HEK293 (cell line): ENCODE data around the gene LUZP2.

Experiments used
- CTCF ChIA-PET: fragments of 350-600 bp; formaldehyde crosslinking; extraction: SDS; loops from one replicate; lab custom pipeline; 2021; ENCODE audit warnings: antibody characterized with exemption; lab: Yijun Ruan, JAX
- POLR2A ChIA-PET: fragments of 300-600 bp; formaldehyde crosslinking; extraction: SDS; loops from one replicate; lab custom pipeline; 2020; ENCODE audit warnings: antibody characterized with exemption, inconsistent platforms; lab: Yijun Ruan, JAX
- H3K27ac ChIP-seq: fragments of 200-500 bp; sonication (Bioruptor generic); 2 replicates; pipeline ENCODE4 v1.5.1; 2014; ENCODE audit warnings: low read depth, low read length, control low read depth, inconsistent platforms; ENCODE audit errors: extremely low read depth
- H3K36me3 ChIP-seq, 2 experiments: fragments of 200-500 bp in 1 of 2; sonication (Bioruptor generic) in 1 of 2; 1 replicate in 1 of 2; 2 replicates in 1 of 2; pipeline ENCODE4 v1.5.1; 2014 to 2017; ENCODE audit warnings: inconsistent platforms in 2 of 2, low read length in 2 of 2; ENCODE audit not compliant: control insufficient read depth in 2 of 2, insufficient read depth in 1 of 2
- H3K4me1 ChIP-seq: fragments of 200-500 bp; sonication (Bioruptor generic); 2 replicates; pipeline ENCODE4 v1.5.1; 2014; ENCODE audit warnings: mild to moderate bottlenecking, low read length, inconsistent platforms; ENCODE audit not compliant: control insufficient read depth, insufficient read depth
- H3K4me3 ChIP-seq: 2 replicates; pipeline ENCODE4 v1.5.1; 2011; ENCODE audit warnings: low read depth, mild to moderate bottlenecking, control low read depth, low read length, moderate library complexity
- H3K9me3 ChIP-seq: fragments of 200-500 bp; sonication (Bioruptor generic); 2 replicates; pipeline ENCODE4 v1.5.1; 2014; ENCODE audit warnings: low read depth, low read length, inconsistent platforms; ENCODE audit not compliant: control insufficient read depth, insufficient read depth
- CTCF ChIP-seq: fragments of 450-650 bp; formaldehyde crosslinking; IDR thresholded peaks from 2 replicates; pipeline ENCODE4 v1.5.1; 2016; ENCODE audit warnings: missing biosample characterization, missing genetic modification characterization
- FEZF1 ChIP-seq: fragments of 450-650 bp; formaldehyde crosslinking; IDR thresholded peaks from 2 replicates; pipeline ENCODE4 v1.5.1; 2016; ENCODE audit warnings: missing biosample characterization, missing genetic modification characterization
- GLIS2 ChIP-seq: fragments of 450-650 bp; formaldehyde crosslinking; IDR thresholded peaks from 2 replicates; pipeline ENCODE4 v1.5.1; 2016; ENCODE audit warnings: missing biosample characterization, missing genetic modification characterization
- HOXD13 ChIP-seq: sonication (generic); formaldehyde crosslinking; IDR thresholded peaks from 2 replicates; pipeline ENCODE4 v1.8.0; 2022; ENCODE audit warnings: missing genetic modification reagents, borderline replicate concordance
- YY2 ChIP-seq: fragments of 450-650 bp; formaldehyde crosslinking; IDR thresholded peaks from 2 replicates; pipeline ENCODE4 v1.5.1; 2016; ENCODE audit warnings: missing biosample characterization, missing genetic modification characterization
- ZFP3 ChIP-seq: fragments of 450-650 bp; formaldehyde crosslinking; IDR thresholded peaks from 2 replicates; pipeline ENCODE4 v1.5.1; 2016; ENCODE audit warnings: low read depth, missing biosample characterization, missing genetic modification characterization
- ZFP37 ChIP-seq: fragments of 450-650 bp; formaldehyde crosslinking; IDR thresholded peaks from 2 replicates; pipeline ENCODE4 v1.5.1; 2016; ENCODE audit warnings: missing biosample characterization, missing genetic modification characterization
- ZNF112 ChIP-seq: fragments of 450-650 bp; formaldehyde crosslinking; IDR thresholded peaks from 2 replicates; pipeline ENCODE4 v1.5.0; 2017; ENCODE audit warnings: missing biosample characterization, missing genetic modification characterization
- ZNF132 ChIP-seq: fragments of 450-650 bp; formaldehyde crosslinking; IDR thresholded peaks from 2 replicates; pipeline ENCODE4 v1.5.1; 2017; ENCODE audit warnings: missing biosample characterization, missing genetic modification characterization, borderline replicate concordance
- ZNF26 ChIP-seq: fragments of 450-650 bp; formaldehyde crosslinking; IDR thresholded peaks from 2 replicates; pipeline ENCODE4 v1.5.1; 2016; ENCODE audit warnings: missing biosample characterization, missing genetic modification characterization
- ZNF280C ChIP-seq: fragments of 450-650 bp; formaldehyde crosslinking; IDR thresholded peaks from 2 replicates; pipeline ENCODE4 v1.5.1; 2016; ENCODE audit warnings: missing biosample characterization, missing genetic modification characterization
- ZNF311 ChIP-seq: fragments of 450-650 bp; formaldehyde crosslinking; IDR thresholded peaks from 2 replicates; pipeline ENCODE4 v1.5.1; 2017; ENCODE audit warnings: missing biosample characterization, missing genetic modification characterization, borderline replicate concordance
- ZNF324 ChIP-seq: fragments of 450-650 bp; formaldehyde crosslinking; IDR thresholded peaks from 2 replicates; pipeline ENCODE4 v1.5.1; 2016; ENCODE audit warnings: missing biosample characterization, missing genetic modification characterization
- ZNF354C ChIP-seq: fragments of 450-650 bp; formaldehyde crosslinking; IDR thresholded peaks from 2 replicates; pipeline ENCODE4 v1.5.1; 2016; ENCODE audit warnings: missing biosample characterization, missing genetic modification characterization, low read depth, borderline replicate concordance
- ZNF394 ChIP-seq: fragments of 450-650 bp; formaldehyde crosslinking; IDR thresholded peaks from 2 replicates; pipeline ENCODE4 v1.5.1; 2016; ENCODE audit warnings: missing biosample characterization, missing genetic modification characterization, mild to moderate bottlenecking, moderate library complexity, borderline replicate concordance
- ZNF510 ChIP-seq: fragments of 450-650 bp; formaldehyde crosslinking; IDR thresholded peaks from 2 replicates; pipeline ENCODE4 v1.5.1; 2018; ENCODE audit warnings: mild to moderate bottlenecking, missing genetic modification characterization, missing biosample characterization; ENCODE audit not compliant: insufficient replicate concordance
- ZNF514 ChIP-seq: fragments of 450-650 bp; formaldehyde crosslinking; IDR thresholded peaks from 2 replicates; pipeline ENCODE4 v1.5.1; 2016; ENCODE audit warnings: missing biosample characterization, missing genetic modification characterization
- ZNF585B ChIP-seq: fragments of 450-650 bp; formaldehyde crosslinking; IDR thresholded peaks from 2 replicates; pipeline ENCODE4 v1.5.1; 2016; ENCODE audit warnings: missing biosample characterization, missing genetic modification characterization
- ZNF610 ChIP-seq: fragments of 450-650 bp; formaldehyde crosslinking; IDR thresholded peaks from 2 replicates; pipeline ENCODE4 v1.5.1; 2016; ENCODE audit warnings: missing biosample characterization, missing genetic modification characterization, borderline replicate concordance
- ZNF776 ChIP-seq: fragments of 450-650 bp; formaldehyde crosslinking; IDR thresholded peaks from 2 replicates; pipeline ENCODE4 v1.5.0; 2017; ENCODE audit warnings: missing biosample characterization, missing genetic modification characterization, borderline replicate concordance
- ZNF830 ChIP-seq: fragments of 450-650 bp; IDR thresholded peaks from 2 replicates; pipeline ENCODE4 v1.5.0; 2018; ENCODE audit warnings: missing biosample characterization, missing genetic modification characterization, low read depth, mild to moderate bottlenecking, moderate library complexity
- ZSCAN5A ChIP-seq: fragments of 450-650 bp; formaldehyde crosslinking; IDR thresholded peaks from 2 replicates; pipeline ENCODE4 v1.5.1; 2016; ENCODE audit warnings: missing biosample characterization, missing genetic modification characterization

The LUZP2 gene

DNA sequence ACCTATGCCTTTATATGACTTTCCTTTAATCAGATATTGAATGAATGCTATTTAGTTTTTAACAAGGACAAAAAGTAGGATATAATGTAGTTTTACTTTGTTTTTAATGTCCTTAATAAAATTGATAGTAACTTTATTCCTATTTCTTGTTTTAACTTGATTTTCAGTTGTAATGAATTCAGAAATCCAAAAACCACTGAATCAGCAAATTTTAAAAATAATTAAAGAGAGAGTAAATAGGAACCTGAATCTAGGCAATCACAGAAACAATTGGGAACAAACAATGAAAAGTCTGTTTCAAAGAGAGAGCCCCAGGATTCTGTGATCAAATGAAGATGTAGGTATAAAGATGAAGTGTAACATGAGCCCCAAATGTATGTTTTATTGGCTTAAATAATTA, 556.0 kb downstream of the LUZP2 start:
- H3K27ac ChIP-seq, result no peak overlapping the region
- CTCF ChIA-PET, result no interaction called here
- no peak overlapping the region for H3K4me3 ChIP-seq
- H3K9me3 ChIP-seq, result no peaks in the 10 kb centered on the region
- TF ChIP-seq ZNF510, result no peak
- TF ChIP-seq ZSCAN5A (tag by site-specific recombination), result no peak
- no peaks in the 10 kb centered on the region for H3K4me1 ChIP-seq
- POLR2A ChIA-PET, result no interaction called here
- H3K36me3 ChIP-seq, result no peaks in the 10 kb centered on the region

DNA sequence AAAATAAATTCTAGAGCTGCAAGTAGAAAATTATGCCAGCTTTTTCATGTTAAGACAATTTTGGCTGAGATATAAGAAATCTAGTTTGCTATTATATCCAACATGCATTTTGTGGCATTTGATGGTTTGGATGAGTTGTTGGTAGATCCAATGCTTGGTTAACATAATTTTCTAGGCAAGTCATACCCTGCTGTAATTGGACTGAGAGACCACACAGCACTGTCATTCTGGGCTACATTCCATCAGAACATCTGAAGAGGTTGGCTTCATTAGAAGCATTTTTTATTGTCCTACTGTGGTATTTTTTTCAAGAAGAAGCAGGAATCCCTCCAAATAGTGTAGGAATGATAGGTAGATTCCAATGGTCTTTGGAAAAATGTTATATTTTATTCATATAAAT, 561.0 kb downstream of the LUZP2 start:
- POLR2A ChIA-PET, result no interaction called here
- CTCF ChIA-PET, result interaction anchor here (0.6 kb wide), 1 partner anchor 671 kb away, joined by 3 read pairs; no protein-coding TSS in a partner anchor
- TF ChIP-seq YY2 (tag by site-specific recombination), result no peak
- TF ChIP-seq ZNF26 (tag by site-specific recombination), result no peak
- no peak for TF ChIP-seq ZFP37 (tag by site-specific recombination)
- TF ChIP-seq ZNF280C, result no peak
- Histone ChIP-seq H3K9me3 (no peaks in the 10 kb centered on the region), H3K27ac (no peak overlapping the region), H3K4me1 (no peaks in the 10 kb centered on the region), H3K36me3 (no peaks in the 10 kb centered on the region), H3K4me3 (no peak overlapping the region)

DNA sequence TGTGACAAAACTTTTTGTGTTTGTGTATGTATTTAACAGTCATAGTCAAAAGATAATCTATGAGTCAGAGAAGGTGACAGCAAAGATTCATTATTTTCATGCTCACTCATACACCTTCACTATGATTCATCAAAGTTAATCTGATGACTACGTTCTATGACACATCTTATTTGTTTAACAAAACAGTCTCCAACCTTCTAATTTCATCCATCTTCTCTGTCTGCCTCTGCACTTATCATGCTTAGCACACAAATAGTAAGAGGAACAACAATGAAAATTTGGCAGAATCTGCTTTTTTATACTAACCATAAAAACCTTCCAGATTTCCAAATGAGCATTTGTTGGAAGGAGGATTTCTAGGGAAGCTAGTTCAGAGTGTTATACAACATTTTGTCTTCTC, 568.9 kb downstream of the LUZP2 start:
- Histone ChIP-seq H3K27ac (no peak overlapping the region), H3K36me3 (no peaks in the 10 kb centered on the region), H3K9me3 (no peaks in the 10 kb centered on the region), H3K4me3 (no peak overlapping the region), H3K4me1 (no peaks in the 10 kb centered on the region)
- TF ChIP-seq ZNF394 (no peak), ZNF585B (no peak), ZFP3 (tag by site-specific recombination) (no peak), ZNF830 (tag by site-specific recombination) (no peak), ZNF311 (tag by site-specific recombination) (no peak), ZNF354C (tag by site-specific recombination) (no peak)
- CTCF ChIA-PET, result interaction anchor here (0.7 kb wide), 1 partner anchor 20 kb away, joined by 3 read pairs; no protein-coding TSS in a partner anchor
- POLR2A ChIA-PET, result no interaction called here

DNA sequence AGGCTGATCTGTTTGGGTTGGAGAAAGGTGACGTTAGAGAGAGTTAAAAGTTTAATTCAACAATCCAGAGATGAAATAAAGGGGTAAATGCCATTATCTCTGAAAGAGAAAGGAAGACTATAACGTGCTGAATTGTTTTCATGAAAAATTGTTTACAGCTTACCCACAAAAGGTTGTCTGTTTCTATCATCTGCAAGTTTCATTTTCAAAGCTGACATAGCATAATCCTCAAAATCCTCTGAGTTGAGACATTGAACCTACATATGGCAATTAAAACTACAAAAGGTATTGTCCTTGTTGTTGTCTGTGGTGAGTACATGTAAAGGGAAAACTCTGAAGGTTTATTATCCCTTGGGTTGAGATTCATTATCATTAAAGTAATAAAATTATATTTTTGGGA, 569.9 kb downstream of the LUZP2 start:
- Histone ChIP-seq H3K4me1 (no peaks in the 10 kb centered on the region), H3K4me3 (no peak overlapping the region), H3K27ac (no peak overlapping the region), H3K9me3 (no peaks in the 10 kb centered on the region), H3K36me3 (no peaks in the 10 kb centered on the region)
- ChIA-PET CTCF (interaction anchor here (0.7 kb wide), 1 partner anchor 21 kb away, joined by 3 read pairs; no protein-coding TSS in a partner anchor), POLR2A (no interaction called here)
- TF ChIP-seq ZNF324 (no peak), ZNF514 (tag by site-specific recombination) (no peak), HOXD13 (no peak), ZNF610 (no peak), ZNF132 (tag by site-specific recombination) (no peak), ZNF112 (tag by site-specific recombination) (no peak), ZFP3 (tag by site-specific recombination) (no peak), ZNF776 (no peak), CTCF (no peak), YY2 (tag by site-specific recombination) (no peak), FEZF1 (tag by site-specific recombination) (no peak), GLIS2 (tag by site-specific recombination) (no peak)
